Measurements from ENCODE around the gene LRRC46. TPM values are rescaled to one million over a fixed set of nuclear protein-coding genes. Genes with fewer than 3 reads are reported as not detected.

Gene LRRC46
- total and polyA plus RNA-seq, 2 of the 13 experiments (the other 11 are each of a cell fraction or from before 2014, with no cell fraction given): 0.09 TPM

DNA sequence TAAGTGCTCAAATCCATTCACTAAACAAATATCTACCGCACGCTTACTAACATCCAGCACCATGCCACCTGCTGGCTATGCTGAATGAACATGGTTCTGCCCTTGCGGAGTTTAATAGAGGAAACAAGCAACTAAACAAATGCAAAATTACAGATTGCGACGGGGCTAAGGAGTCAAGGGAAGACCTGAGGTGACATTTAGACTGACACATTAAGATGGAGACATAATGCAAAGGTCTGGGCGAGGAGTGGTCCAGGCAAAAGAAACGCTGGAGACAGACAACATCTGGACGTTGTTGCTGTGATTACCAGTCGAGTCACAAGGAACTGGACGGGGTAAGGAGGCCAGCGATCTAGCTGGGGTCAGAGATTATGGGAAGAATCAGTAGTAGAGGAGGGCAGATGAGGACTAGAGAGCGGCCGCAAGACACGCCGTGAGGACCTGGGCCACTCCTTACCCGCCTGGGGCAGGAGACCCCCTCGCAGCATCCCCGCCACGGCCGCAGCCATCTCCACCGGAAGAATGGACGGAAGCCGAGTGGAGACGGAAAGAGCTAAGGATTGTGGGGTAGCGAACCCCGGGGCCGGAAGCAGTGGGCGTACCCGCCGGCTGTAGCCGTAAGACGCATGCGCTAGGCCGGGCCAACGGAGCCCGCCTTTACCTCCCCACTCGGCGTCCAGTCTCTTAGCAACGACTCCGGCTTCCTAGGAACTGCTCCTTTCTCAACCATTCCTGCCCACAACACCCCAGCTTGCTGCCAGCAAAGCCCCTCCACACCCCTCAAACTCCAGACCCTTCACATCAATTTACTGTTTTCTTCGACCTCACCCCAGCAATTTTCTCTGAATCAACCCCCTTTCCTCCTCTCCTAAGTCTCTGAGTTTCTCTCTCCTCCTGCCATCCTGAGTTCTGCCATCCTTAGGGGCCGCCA, at the start of gene LRRC46, which contains the start of gene MRPL10 (continued):
- TF ChIP-seq, protein P1, sequence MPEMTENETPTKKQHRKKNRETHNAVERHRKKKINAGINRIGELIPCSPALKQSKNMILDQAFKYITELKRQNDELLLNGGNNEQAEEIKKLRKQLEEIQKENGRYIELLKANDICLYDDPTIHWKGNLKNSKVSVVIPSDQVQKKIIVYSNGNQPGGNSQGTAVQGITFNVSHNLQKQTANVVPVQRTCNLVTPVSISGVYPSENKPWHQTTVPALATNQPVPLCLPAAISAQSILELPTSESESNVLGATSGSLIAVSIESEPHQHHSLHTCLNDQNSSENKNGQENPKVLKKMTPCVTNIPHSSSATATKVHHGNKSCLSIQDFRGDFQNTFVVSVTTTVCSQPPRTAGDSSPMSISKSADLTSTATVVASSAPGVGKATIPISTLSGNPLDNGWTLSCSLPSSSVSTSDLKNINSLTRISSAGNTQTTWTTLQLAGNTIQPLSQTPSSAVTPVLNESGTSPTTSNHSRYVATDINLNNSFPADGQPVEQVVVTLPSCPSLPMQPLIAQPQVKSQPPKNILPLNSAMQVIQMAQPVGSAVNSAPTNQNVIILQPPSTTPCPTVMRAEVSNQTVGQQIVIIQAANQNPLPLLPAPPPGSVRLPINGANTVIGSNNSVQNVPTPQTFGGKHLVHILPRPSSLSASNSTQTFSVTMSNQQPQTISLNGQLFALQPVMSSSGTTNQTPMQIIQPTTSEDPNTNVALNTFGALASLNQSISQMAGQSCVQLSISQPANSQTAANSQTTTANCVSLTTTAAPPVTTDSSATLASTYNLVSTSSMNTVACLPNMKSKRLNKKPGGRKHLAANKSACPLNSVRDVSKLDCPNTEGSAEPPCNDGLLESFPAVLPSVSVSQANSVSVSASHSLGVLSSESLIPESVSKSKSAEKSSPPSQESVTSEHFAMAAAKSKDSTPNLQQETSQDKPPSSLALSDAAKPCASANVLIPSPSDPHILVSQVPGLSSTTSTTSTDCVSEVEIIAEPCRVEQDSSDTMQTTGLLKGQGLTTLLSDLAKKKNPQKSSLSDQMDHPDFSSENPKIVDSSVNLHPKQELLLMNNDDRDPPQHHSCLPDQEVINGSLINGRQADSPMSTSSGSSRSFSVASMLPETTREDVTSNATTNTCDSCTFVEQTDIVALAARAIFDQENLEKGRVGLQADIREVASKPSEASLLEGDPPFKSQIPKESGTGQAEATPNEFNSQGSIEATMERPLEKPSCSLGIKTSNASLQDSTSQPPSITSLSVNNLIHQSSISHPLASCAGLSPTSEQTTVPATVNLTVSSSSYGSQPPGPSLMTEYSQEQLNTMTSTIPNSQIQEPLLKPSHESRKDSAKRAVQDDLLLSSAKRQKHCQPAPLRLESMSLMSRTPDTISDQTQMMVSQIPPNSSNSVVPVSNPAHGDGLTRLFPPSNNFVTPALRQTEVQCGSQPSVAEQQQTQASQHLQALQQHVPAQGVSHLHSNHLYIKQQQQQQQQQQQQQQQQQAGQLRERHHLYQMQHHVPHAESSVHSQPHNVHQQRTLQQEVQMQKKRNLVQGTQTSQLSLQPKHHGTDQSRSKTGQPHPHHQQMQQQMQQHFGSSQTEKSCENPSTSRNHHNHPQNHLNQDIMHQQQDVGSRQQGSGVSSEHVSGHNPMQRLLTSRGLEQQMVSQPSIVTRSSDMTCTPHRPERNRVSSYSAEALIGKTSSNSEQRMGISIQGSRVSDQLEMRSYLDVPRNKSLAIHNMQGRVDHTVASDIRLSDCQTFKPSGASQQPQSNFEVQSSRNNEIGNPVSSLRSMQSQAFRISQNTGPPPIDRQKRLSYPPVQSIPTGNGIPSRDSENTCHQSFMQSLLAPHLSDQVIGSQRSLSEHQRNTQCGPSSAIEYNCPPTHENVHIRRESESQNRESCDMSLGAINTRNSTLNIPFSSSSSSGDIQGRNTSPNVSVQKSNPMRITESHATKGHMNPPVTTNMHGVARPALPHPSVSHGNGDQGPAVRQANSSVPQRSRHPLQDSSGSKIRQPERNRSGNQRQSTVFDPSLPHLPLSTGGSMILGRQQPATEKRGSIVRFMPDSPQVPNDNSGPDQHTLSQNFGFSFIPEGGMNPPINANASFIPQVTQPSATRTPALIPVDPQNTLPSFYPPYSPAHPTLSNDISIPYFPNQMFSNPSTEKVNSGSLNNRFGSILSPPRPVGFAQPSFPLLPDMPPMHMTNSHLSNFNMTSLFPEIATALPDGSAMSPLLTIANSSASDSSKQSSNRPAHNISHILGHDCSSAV (CRISPR knock-in tag; IDR thresholded peaks at IDR 0.05; ENCODE audit: borderline replicate concordance): no peak
- TF ChIP-seq SRSF9 (IDR thresholded peaks at IDR 0.05; ENCODE audit: borderline replicate concordance, insufficient read depth, low read depth, low read length, poor library complexity, severe bottlenecking): no peak
- TF ChIP-seq ZNF251 (CRISPR knock-in tag; IDR thresholded peaks at IDR 0.05): no peak
- no peak for TF ChIP-seq ZFP82 (CRISPR knock-in tag; IDR thresholded peaks at IDR 0.05; ENCODE audit: borderline replicate concordance)
- no peak for TF ChIP-seq THYN1 (CRISPR knock-in tag; IDR thresholded peaks at IDR 0.05; ENCODE audit: borderline replicate concordance, low read depth)
- peak; percentile 83; the same call in 1 of the 2 replicates for TF ChIP-seq KMT2A (CRISPR knock-in tag; IDR thresholded peaks at IDR 0.05)
- no peak; the same call in 1 of the 2 replicates for TF ChIP-seq JDP2 (CRISPR knock-in tag; IDR thresholded peaks at IDR 0.05; ENCODE audit: borderline replicate concordance)
- TF ChIP-seq RBFOX2 (IDR thresholded peaks at IDR 0.05; ENCODE audit: low read depth, low read length): peak; percentile 94
- no peak for TF ChIP-seq HNRNPUL1 (IDR thresholded peaks at IDR 0.05; ENCODE audit: low read depth, low read length)
- no peak; the same call in 1 of the 2 replicates for TF ChIP-seq SSRP1 (CRISPR knock-in tag; IDR thresholded peaks at IDR 0.05)
- TF ChIP-seq FOXC1 (CRISPR knock-in tag; IDR thresholded peaks at IDR 0.05; ENCODE audit: borderline replicate concordance): peak; percentile 44; the same call in 1 of the 2 replicates
- TF ChIP-seq ZNF546 (CRISPR knock-in tag; conservative IDR thresholded peaks at IDR 0.05): no peak
- peak; percentile 65; the same call in 1 of the 2 replicates for TF ChIP-seq HOXA5 (CRISPR knock-in tag; IDR thresholded peaks at IDR 0.05)
- TF ChIP-seq, protein P2, sequence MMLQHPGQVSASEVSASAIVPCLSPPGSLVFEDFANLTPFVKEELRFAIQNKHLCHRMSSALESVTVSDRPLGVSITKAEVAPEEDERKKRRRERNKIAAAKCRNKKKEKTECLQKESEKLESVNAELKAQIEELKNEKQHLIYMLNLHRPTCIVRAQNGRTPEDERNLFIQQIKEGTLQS (CRISPR knock-in tag; IDR thresholded peaks at IDR 0.05): peak; percentile 41; the same call in 1 of the 2 replicates
- TF ChIP-seq, protein P3, sequence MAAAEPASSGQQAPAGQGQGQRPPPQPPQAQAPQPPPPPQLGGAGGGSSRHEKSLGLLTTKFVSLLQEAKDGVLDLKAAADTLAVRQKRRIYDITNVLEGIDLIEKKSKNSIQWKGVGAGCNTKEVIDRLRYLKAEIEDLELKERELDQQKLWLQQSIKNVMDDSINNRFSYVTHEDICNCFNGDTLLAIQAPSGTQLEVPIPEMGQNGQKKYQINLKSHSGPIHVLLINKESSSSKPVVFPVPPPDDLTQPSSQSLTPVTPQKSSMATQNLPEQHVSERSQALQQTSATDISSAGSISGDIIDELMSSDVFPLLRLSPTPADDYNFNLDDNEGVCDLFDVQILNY (CRISPR knock-in tag; conservative IDR thresholded peaks at IDR 0.05): peak; percentile 67; the same call in 1 of the 2 replicates
- TF ChIP-seq ZNF510 (CRISPR knock-in tag; IDR thresholded peaks at IDR 0.05; ENCODE audit: low read depth): no peak
- TF ChIP-seq NAIF1 (CRISPR knock-in tag; IDR thresholded peaks at IDR 0.05; ENCODE audit: borderline replicate concordance): peak; percentile 89
- peak; percentile 89; the same call in 1 of the 2 replicates for TF ChIP-seq ZNF34 (CRISPR knock-in tag; IDR thresholded peaks at IDR 0.05; ENCODE audit: borderline replicate concordance)
- no peak for TF ChIP-seq ZNF564 (CRISPR knock-in tag; IDR thresholded peaks at IDR 0.05)

All from HepG2 (cell line).